HL-60/S4 treated with retinoic acid at 250 ng/mL for 4 days and 3 days (cell line): ENCODE data around the gene TRMT2A.

ENCODE experiments used
- in situ Hi-C: fragments of 300-500 bp; cut with MboI; formaldehyde crosslinking; loops from 2 replicates; pipeline ENCODE4 v1.7.0; 2022; ENCODE audit warnings: low sequenced_read_pairs

Gene TRMT2A

GRCh38 chr22:20135806-20136602 is 19.0 kb upstream of the TRMT2A start:
- in situ Hi-C loops = no loop called here

GRCh38 chr22:20135265-20135664 is 18.2 kb upstream of the TRMT2A start:
- in situ Hi-C loops = no loop called here

- in situ Hi-C loops = no loop called here
These were observed 17.0 kb upstream of the TRMT2A start for GRCh38 chr22:20133930-20134549.

GRCh38 chr22:20132686-20133246 is 15.7 kb upstream of the TRMT2A start:
- in situ Hi-C loops = no loop called here

DNA sequence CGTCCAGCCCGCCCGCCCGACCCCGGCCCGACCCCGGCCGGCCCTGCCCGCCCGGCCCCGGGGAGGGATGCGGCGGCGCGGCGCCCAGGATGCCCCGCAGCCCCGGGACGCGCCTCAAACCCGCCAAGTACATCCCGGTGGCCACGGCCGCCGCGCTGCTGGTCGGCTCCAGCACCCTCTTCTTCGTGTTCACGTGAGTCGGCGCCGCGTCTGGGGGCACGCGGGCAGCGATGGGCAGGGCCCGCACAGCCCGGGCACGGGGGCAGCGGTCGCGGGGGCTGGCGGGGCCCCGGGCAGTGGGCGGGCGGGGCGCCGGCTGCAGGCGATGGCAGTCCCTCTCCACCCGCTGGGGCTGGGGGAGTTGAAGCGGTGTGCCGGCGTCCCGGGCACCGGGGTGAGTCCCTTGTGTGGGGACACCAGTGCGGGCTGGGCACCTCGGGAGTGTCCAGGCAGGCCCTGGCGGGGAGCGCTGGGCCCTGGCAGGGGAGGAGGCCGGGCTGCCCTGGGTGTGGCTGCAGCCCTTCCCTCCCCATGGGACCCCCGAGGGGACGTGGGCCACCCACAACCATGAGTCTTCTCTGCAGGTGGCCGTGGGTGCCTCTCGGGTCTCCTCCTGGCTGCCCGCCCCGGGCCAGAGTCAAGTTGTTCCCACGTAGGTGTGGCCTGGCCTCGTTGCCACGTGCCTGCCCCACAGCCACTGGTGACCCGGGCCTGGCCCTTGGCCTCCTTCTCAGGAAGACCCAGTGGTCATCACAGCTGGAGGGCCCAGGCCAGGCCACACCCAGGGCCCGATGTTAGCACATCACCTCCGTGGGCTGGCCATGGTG is 15.0 kb upstream of the TRMT2A start:
- in situ Hi-C loops = no loop called here

DNA sequence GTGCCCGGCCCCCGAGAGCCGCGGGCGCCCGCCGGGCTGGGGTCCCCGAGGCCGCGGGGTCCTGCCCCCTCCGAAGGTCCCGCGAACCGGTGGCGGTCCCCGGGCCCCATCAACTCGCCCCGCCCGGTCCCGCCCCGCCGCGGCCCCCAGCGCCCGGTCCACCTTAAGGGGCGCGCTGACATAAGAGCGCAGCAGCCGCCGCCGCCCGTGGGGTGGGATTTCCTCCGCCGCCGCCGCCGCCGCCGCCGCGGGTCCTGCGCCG is 14.5 kb upstream of the TRMT2A start, which contains the start of gene ZDHHC8:
Gene ZDHHC8 (plus strand): TSS at position 208 of the 262 bp plus-strand sequence. CDS start 144 bp downstream, outside the sequence.
- in situ Hi-C loops = no loop called here

DNA sequence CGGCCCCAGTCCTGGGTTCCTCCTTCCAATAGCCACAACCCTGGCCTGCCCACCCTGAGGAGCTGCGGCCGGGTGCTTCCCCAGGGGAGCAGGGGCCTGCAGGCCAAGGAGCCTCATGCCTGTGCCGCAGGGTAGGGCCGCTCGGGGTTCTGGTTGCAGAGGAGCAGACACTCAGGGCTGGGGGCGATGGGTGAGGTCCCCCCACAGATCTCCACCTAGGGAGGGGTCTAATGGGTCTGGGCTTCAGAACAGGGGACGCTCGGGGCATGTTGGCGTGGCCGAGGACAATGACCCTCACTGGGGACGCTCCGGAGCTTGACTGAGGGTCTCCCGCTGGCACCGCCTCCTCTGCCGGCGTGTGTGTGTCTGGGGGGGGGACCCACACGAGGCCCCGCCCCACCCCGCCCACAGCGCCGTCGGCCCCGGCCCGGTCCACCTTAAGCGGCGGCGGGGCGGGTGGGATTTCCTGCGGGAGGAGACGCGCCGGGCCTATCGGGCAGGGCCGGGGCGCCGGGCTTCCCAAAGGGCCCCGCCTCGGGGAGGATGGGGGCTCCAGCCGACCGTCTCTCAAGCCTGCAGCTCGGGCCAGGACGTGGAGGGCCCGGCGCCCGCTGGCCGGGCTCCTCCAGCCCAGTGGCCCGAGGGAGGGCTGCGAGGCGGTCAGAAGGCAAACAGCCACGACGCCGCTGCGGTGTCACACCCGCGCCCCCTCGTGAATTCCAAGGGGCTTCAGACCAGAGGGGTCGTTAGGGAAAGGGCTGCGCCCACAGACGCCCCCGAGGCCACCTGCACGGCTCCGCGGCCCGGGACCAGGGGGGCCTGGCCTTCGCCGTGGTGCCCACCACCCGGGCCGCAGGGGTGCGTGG is 13.9 kb upstream of the TRMT2A start:
- in situ Hi-C loops = no loop called here

- in situ Hi-C loops = no loop called here
These were observed 13.3 kb upstream of the TRMT2A start for GRCh38 chr22:20130319-20130718.

GRCh38 chr22:20129747-20130014 is 12.7 kb upstream of the TRMT2A start:
- in situ Hi-C loops = no loop called here

DNA sequence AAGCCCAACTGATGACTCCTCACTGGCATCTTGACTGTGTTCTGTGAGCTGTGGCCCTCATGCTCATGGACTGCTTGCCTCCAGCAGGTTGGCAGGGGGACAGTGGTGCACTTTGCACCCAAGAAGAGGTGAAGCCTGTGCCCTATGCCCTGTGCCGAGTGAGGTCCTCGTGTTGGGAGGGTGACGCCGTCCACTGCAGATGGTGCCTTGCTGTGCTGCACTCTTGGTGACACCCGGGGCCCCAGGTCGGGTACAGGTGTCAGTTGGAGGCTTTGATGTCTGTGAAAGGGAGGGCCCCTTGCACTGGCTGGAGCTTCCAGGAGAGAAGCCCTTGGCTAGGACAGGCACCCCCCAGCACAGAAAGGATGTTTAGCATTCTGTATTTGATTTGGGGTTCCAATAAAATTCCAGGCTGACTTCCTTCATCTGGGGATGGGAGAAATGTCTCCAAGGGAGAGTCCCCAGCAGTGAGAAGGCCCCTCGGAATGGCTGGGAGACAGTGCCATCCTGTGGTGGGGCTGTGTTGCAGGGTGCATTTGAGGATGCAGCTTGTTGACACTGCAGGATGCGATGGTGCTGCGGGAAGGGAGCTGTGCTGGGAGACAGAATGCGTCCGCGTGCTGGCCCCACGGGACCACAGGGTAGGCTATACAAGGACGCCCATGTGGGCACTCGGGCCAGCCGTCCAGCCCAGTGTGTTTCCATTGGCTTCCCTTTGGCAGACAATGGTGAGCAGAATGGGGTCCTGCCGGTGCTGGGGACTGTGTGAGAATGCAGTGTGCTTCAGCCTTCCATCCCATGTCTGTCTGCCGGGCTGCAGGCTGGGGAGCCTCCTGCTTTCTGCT is 12.1 kb upstream of the TRMT2A start:
- in situ Hi-C loops = no loop called here

DNA sequence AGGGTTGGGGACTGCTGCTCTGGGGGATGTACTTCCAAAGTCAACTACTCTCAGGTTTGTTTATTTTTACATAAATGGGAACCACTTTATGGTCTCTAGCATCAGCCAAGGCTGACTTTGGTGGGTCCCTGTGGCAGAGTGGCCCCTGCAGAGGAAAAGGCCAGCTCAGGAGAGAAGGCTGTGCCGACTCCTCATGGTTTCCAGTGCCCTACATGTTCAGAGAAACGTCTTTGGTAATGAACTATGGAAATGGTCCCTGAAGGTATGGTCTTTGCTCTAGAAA is 11.5 kb upstream of the TRMT2A start:
- in situ Hi-C loops = no loop called here

GRCh38 chr22:20127869-20128618 is 11.0 kb upstream of the TRMT2A start:
- in situ Hi-C loops = no loop called here

- in situ Hi-C loops = no loop called here
These were observed 10.4 kb upstream of the TRMT2A start for GRCh38 chr22:20127318-20127868.

DNA sequence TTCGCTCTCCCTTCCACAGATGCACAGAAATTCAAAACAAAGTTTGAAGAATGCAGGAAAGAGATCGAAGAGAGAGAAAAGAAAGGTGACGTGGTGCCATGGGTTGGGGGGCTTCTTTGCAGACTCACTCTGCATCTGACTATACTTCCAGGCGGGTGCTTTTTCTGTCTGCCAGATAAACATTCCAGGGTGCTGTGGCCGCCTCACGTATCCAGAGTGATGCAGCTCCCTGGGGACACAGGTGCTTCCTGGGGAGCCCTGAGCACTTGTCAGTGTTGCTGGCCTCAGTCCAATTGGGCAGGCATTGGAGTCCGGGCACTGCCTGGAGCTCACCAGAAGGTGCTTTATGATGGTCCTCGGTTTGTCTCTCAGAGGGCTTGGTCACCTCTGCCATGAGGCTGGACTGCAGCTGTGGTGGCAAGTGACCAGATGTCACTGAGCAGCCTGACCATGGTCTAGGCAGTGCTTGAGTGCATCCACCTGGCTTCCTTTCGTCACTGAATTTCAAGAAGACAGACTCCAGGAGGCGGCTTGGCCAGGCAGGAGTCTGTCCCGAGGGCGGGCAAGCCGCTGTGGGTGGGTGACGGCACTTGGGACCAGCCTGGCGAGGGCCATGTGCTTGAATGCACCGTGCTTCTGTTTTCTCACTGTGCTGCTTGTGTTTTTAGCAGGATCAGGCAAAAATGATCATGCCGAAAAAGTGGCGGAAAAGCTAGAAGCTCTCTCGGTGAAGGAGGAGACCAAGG is 9.4 kb upstream of the TRMT2A start:
- in situ Hi-C loops = no loop called here

DNA sequence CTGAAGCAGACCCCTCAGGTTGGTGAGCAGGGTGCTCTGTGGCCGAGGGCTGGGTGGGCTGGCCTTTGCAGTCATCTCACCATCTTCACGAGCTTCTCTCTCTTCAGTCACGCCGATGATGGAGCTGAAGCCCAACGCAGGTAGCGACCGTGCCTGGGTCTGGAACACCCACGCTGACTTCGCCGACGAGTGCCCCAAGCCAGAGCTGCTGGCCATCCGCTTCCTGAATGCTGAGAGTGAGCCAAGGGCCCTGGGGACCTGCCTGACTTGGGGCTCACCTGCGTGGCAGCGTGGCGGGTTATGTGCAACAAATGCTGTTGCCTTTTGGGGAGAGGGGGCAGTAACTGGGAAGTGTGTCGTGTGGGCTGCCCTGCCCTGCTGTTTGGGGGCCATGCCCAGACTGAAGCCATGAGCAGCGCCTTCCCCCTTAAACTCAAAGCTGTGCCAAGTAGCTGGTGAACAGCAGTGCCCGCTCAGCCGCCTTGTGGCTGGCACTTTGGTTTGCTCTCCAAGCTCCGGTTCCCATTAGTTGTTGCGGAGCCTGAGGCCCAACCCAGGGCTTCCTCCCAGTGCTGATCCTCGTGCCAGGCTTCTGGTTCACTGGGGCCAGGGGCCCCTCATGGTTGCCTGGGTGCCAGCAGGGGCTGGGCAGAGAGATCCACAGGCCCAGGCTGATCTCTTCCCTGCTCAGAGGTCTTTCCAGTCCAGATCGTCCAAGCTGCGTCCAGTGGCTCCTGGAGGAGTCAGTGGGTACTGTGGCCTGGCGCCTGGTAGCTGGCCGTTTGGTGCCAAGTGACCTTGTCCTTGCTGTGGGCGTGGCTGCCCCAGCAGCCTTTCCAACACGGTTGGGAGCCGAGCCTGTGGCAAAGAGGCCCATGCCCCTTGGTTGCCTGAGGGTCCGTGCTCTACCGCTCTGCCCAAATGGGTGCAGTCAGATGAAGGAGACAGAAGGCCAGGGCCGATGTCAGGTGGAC is 8.5 kb upstream of the TRMT2A start:
- in situ Hi-C loops = no loop called here

GRCh38 chr22:20124083-20124787 is 7.2 kb upstream of the TRMT2A start:
- in situ Hi-C loops = no loop called here
